Measurements from ENCODE around the gene PRKAG2. TPM values are rescaled to one million over a fixed set of nuclear protein-coding genes. Genes with fewer than 3 reads are reported as not detected.
A peak's percentile ranks its signal among the peaks of the same experiment; 100 is the strongest.

Gene PRKAG2
- total RNA-seq, 1 experiment from 2014 or later: 24.2 TPM

- DNase-seq (ENCODE audit: low read depth): no peak
- in situ Hi-C loops (cut with HindIII; ENCODE audit: low pct_unique_long_range_greater_than_20kb, low sequenced_read_pairs): no loop called here
Measured at GRCh38 chr7:151710646-151711434, 166.1 kb downstream of the PRKAG2 start.

DNA sequence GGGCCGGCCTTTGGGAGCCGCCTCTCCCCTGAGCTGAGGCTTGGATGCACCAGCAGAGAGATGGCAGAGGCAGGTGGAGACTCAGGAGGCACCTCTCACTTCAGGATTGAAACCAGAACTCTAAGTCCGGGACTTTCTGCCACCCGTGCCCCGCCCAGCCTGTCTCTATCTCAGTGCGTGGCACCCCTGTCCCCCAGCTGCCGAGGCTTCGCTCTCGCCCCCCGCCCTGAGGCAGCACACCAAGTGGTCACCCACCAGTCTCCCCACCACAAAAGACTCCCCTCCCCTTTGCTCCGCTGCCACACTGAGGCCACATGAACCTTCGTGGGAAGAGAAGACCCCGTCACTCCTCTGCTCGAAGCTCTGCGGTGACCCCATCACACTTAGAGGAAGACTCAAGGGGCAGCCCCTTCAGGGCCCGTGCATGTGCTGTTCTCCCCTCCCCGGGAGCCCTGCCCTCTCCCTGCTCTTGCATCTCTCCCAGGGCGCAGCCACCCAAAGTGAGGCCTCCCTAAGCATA lies 166.7 kb downstream of the PRKAG2 start:
- in situ Hi-C loops (cut with HindIII; ENCODE audit: low pct_unique_long_range_greater_than_20kb, low sequenced_read_pairs): no loop called here
- no peak for DNase-seq (ENCODE audit: low read depth)

GRCh38 chr7:151709141-151710038 lies 167.5 kb downstream of the PRKAG2 start:
- in situ Hi-C loops (cut with HindIII; ENCODE audit: low pct_unique_long_range_greater_than_20kb, low sequenced_read_pairs): no loop called here
- DNase-seq (ENCODE audit: low read depth): no peak

GRCh38 chr7:151708610-151709009 lies 168.3 kb downstream of the PRKAG2 start:
- no peak for DNase-seq (ENCODE audit: low read depth)
- in situ Hi-C loops (cut with HindIII; ENCODE audit: low pct_unique_long_range_greater_than_20kb, low sequenced_read_pairs): no loop called here

GRCh38 chr7:151707757-151708156 lies 169.2 kb downstream of the PRKAG2 start:
- in situ Hi-C loops (cut with HindIII; ENCODE audit: low pct_unique_long_range_greater_than_20kb, low sequenced_read_pairs): no loop called here

DNA sequence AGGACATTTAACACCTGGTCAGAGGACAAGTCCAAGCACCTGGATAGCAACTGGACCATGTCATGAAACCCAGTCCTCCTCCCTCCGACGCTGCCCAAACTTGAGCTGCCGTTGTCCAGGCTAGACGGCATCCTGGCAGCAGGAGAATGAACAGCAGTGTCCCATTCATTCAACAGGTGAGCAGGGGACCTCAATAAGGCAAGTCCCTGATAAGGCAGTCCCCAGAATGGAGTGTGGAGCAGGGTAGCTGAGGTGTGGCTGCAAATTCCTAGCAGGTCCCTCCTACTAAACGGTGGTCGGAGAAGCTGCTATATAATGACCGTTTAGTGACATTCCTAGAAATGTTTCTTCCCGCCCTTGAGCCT lies 169.8 kb downstream of the PRKAG2 start:
- in situ Hi-C loops (cut with HindIII; ENCODE audit: low pct_unique_long_range_greater_than_20kb, low sequenced_read_pairs): no loop called here
- no peak for DNase-seq (ENCODE audit: low read depth)

More at GRCh38 chr7:151707757-151708156, 169.2 kb downstream of the PRKAG2 start:
- DNase-seq (ENCODE audit: low read depth): no peak

DNA sequence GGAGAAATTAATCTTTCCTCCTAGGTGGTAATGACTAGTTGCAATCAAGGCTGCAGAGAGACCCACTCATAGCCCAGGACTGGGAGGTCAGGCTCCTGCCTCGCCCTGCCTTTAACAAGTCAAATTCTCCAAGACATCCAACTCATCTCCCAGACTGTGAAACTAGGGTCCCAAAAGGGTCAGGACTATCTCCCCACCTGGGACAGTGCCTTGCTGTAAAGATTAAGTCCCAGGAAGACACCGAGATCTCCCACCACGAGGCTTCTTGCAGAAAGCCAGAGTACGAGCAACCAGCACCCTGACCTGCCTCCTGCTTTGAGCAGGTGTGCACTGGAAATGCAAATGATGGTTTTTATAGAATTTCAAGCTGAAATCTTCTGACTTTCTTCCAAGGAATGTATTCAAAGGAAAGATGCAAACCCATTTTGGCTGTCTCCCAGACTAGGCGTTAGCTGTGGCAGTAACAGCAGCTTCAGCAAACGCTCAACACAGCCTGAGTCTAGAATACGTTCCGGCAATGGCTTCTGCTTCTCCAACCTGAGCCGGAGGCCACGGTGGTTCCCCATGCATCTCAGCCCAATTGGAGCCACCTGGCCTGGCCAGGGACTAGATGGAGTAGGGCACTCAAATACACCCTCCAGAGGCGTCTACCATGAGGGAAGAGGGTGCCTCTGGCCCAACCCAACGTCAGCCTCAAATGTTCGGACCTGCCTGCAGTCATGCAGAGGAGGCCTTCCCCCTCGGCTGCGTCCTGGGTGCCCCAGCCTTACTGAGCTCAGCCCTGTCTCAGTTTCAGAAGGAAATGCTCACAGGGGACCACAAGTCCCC lies 170.4 kb downstream of the PRKAG2 start:
- in situ Hi-C loops (cut with HindIII; ENCODE audit: low pct_unique_long_range_greater_than_20kb, low sequenced_read_pairs): no loop called here
- DNase-seq (ENCODE audit: low read depth): no peak

DNA sequence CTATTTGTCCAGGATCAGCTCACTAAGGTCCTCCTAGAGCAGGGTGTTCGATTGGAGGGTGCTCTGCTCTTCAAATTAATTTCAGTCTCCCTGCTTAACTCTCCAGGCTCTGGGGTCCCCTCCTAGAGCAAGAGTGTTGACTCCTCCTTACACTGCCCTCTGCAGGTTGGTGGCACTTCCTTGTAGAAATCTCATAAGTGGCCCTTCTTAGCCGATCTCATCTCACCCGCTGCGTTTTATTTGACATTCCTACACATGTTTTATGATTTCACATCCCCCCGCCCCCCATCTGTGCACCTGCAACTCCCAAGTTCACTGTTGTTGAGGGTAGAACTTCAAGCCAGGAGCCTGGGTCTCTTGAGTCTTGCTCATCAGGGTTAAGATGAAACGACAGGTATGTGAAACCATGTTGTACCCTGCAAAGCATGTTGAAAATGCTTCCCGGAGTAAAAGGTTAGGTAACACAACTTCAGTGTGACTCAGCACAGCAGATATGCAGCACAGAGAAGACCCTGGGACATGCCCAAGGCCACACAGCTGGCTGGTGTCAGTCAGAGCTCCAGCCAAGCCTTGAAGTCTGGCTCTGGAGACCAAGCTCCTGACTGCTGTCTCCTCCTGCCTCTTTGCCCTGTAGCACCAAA lies 171.2 kb downstream of the PRKAG2 start:
- in situ Hi-C loops (cut with HindIII; ENCODE audit: low pct_unique_long_range_greater_than_20kb, low sequenced_read_pairs): no loop called here
- DNase-seq (ENCODE audit: low read depth): no peak

DNA sequence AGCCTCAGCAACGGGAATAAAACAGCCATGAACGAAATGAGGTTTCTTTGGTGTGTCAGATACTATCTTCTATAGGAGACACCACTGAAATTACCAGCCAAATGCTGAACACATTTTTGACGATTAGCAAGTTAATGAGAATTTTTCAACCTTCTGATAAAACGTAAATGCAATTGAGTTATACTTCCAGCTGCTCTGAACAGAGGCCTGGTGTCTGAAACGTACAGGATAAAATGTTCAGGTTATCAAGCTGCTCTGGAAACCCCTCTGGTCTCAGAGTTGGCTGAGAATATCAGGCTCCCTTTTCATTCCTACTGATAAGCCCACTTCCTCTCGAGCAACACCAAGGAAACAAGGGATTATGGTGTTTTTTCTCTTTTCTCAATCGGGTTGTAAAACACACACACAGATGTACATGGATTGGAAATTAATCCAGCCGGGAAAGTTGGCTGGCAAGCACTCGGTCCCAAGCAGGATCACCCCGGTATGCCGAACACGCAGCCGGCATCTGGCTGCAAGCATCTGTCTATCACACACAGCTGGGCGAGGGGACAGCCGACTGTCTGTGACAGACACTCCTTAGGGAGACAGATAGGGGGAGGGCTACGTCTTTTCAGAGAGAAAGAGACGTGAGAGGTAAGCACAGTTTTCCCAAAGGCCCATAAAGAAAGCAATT lies 171.8 kb downstream of the PRKAG2 start:
- DNase-seq (ENCODE audit: low read depth): no peak
- in situ Hi-C loops (cut with HindIII; ENCODE audit: low pct_unique_long_range_greater_than_20kb, low sequenced_read_pairs): no loop called here

DNA sequence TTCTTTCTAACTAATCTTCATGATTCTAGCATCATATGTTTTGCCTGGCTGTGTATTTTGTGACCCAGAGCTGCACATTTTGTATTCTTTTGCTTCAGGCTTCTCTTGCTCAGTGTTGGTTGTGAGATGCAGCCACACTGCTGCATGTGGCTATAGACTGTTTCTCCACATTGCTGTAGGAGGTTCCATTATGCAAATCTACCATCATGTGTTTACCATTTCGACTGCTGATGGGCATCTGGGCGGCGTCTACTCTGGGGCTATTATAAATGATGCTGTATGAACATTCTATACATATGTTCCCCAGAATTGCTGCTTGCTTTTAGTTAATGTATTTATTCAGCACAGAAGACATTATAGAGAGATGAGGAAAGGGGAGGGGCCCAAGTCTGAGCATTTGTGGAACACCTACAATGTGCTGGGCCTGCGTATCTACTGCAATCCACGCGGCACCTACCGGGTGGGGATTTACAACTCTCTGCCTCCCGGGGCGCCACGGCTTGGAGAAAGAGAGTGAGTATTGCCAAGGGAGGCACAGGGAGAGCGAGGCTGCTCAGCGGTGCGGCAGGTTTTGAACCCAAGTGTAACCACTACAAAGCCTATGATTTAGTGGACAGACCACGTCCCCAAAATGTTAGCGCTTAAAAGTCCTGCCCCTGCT lies 172.5 kb downstream of the PRKAG2 start:
- DNase-seq (ENCODE audit: low read depth): no peak
- in situ Hi-C loops (cut with HindIII; ENCODE audit: low pct_unique_long_range_greater_than_20kb, low sequenced_read_pairs): no loop called here

DNA sequence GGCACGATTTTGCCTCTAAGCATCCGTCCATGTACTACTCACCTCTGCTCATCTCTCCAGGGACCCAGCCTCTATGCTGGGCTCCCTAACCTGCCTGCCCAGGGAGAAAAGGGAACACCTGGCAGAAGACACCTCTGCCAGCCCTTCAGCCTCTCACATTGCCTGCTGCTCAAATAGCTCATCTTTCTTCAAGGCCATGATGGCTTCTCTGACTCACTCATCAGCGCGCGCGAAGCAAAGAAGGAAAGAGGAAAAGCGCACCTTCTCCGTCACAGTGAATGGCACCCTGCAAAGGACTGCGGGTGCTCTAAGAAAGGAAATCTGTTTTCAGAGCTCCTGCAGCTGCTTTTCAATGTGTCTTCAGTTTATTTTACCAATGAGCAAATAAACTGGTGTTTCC lies 174.0 kb downstream of the PRKAG2 start:
- in situ Hi-C loops (cut with HindIII; ENCODE audit: low pct_unique_long_range_greater_than_20kb, low sequenced_read_pairs): no loop called here
- no peak for DNase-seq (ENCODE audit: low read depth)

DNA sequence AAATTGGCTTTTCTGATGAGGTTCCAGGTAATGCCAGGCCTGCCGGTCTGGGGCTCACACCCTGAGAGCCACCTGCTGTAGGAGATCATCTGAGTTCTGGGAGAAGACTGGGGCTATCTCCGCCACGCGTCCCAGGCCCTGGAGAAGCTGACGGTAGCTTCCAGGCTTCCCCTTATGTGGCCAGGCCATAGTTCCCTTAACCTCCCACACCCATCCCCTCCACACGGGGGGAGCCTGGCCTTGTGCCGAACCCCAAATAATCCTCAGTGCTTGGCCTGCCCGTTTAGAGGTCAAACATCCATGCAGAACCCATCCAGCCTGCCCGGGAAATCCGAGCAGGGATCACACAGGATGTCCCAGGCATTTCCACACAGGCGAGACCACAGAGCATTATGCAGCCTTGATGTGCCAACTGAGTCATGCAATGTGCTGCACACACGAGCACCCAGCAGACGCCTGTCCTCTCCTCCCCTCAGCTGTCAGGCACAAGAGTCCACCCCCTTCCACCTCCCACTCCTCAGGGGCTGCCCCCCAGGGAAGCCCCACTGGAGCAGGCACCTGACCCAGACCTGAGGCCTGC lies 176.2 kb downstream of the PRKAG2 start:
- in situ Hi-C loops (cut with HindIII; ENCODE audit: low pct_unique_long_range_greater_than_20kb, low sequenced_read_pairs): no loop called here

DNA sequence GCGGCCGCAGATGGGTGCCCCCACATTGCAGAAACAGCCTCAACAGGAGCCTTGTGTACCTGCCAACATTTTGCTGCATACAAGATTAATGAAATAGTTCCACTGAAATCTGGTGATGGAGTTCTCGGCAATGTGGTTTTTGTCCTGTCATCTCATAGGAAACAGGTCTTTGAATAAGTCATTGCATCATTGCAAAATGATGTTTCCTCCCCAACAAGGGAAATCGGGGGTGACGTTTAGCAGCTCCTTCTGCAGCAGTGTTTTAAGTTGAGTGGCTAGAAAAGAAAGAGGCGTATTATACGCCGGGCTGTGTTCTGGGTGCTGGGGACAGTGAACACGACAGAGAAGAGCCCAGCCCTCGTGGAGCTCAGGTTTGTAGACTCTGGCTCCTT lies 177.0 kb downstream of the PRKAG2 start:
- in situ Hi-C loops (cut with HindIII; ENCODE audit: low pct_unique_long_range_greater_than_20kb, low sequenced_read_pairs): no loop called here
- no peak for DNase-seq (ENCODE audit: low read depth)

More for the DNA sequence above, 176.2 kb downstream of the PRKAG2 start:
- DNase-seq (ENCODE audit: low read depth): no peak

DNA sequence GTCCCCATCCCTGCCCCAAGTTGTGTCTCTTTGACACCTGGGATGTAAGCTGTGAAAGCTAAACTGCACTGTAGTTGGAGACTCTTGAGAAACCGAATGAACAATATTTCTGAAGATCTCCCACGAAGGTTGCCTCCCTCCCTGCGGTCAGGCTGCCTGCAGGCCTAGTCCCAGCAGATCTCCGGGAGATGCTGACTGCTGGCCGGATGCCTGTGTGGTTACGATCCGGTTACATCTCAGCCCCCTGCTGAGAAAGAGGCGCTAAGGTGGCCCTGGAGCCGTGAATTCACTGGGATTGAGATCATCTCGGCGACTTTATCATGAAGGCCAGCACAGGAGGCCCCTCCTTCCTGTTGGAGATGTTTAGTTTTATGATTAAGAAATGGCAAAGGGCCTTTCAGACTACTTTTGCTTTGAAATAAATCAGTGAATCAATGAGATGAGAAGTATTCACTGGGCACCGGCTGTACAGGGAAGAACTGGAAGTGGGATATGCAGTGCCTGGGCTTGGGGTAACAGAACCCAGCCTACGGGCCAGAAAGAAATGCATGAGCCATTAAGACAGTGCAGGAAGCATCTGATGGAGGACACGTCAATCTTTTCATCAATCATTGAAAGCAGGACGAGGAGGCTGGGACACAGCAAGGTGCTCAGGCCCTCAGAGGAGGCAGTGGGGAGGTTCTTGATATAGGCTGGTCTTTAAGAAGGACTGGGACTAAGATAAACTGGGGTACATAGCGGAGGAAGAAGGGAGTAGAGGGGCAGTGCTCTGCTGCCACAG lies 177.6 kb downstream of the PRKAG2 start:
- peak; percentile 19 for DNase-seq (ENCODE audit: low read depth)
- in situ Hi-C loops (cut with HindIII; ENCODE audit: low pct_unique_long_range_greater_than_20kb, low sequenced_read_pairs): no loop called here

- no peak for DNase-seq (ENCODE audit: low read depth)
- in situ Hi-C loops (cut with HindIII; ENCODE audit: low pct_unique_long_range_greater_than_20kb, low sequenced_read_pairs): no loop called here
Measured at GRCh38 chr7:151697942-151698341, 179.0 kb downstream of the PRKAG2 start.

- no peak for DNase-seq (ENCODE audit: low read depth)
- in situ Hi-C loops (cut with HindIII; ENCODE audit: low pct_unique_long_range_greater_than_20kb, low sequenced_read_pairs): no loop called here
Measured at GRCh38 chr7:151697515-151697895, 179.4 kb downstream of the PRKAG2 start.

Data from Caki2 (cell line).